DND-41 (cell line): Measurements from ENCODE around the gene SERTAD1.

Source experiments
- EZH2 ChIP-seq: IDR thresholded peaks from 3 replicates; pipeline ENCODE4 v1.6.1; 2012; ENCODE audit warnings: borderline replicate concordance, low read depth, mild to moderate bottlenecking, moderate library complexity, low read length, inconsistent platforms; ENCODE audit not compliant: severe bottlenecking
- TF ChIP-seq, protein P1 (sequence below): IDR thresholded peaks from 2 replicates; pipeline ENCODE4 v1.5.1; 2012; ENCODE audit warnings: borderline replicate concordance, low read length, moderate library complexity, mild to moderate bottlenecking; ENCODE audit not compliant: poor library complexity, severe bottlenecking; ENCODE audit errors: extremely low read depth

DNA sequence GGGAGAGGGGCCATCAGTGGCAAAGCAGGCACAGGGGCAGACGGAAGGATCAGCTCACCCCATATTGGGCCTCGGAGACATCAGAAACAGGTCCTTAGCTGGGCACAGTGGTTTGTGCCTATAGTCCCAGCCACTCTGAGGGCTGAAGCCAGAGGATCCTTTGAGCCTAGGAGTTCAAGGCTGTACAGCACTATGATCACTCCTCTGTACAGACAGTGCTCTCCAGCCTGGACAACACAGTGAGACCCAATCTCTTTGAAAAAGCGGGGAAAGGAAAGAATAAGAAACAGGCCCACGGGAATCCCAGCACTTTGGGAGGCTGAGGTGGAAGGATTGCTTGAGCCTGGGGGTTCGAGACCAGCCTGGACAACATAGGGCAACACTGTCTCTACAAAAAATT lies 6.0 kb downstream of the SERTAD1 start:
- TF ChIP-seq, protein P1, sequence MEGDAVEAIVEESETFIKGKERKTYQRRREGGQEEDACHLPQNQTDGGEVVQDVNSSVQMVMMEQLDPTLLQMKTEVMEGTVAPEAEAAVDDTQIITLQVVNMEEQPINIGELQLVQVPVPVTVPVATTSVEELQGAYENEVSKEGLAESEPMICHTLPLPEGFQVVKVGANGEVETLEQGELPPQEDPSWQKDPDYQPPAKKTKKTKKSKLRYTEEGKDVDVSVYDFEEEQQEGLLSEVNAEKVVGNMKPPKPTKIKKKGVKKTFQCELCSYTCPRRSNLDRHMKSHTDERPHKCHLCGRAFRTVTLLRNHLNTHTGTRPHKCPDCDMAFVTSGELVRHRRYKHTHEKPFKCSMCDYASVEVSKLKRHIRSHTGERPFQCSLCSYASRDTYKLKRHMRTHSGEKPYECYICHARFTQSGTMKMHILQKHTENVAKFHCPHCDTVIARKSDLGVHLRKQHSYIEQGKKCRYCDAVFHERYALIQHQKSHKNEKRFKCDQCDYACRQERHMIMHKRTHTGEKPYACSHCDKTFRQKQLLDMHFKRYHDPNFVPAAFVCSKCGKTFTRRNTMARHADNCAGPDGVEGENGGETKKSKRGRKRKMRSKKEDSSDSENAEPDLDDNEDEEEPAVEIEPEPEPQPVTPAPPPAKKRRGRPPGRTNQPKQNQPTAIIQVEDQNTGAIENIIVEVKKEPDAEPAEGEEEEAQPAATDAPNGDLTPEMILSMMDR: no peak
- TF ChIP-seq EZH2: no peak
